D341Med (cell line): ENCODE results near the gene CALML6.

ENCODE experiments used
- DNase-seq: peaks from one replicate; pipeline ENCODE4 v3.0.0; 2012; ENCODE audit warnings: low spot score

Gene CALML6

DNA sequence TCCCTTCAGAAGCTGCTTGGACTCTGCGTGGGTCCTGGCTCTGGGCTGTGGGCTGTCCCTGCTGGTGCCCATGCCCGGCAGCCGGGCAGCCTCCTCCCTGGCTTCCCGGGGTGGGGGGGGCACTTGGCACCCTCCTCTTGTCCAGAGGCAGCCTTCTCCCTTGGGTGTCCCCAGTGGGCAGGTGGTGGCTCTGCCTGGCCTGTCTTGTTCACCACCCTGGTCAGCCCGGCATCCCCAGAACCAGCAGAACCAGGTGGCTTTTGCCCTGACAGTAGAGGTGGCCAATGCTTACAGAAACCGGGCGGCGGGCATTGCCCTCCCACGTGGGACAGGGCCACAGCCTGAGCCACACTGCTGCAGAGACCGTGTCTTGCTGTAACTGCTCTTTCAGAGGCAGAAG is 50.5 kb downstream of the CALML6 start:
- DNase-seq = no peak

DNA sequence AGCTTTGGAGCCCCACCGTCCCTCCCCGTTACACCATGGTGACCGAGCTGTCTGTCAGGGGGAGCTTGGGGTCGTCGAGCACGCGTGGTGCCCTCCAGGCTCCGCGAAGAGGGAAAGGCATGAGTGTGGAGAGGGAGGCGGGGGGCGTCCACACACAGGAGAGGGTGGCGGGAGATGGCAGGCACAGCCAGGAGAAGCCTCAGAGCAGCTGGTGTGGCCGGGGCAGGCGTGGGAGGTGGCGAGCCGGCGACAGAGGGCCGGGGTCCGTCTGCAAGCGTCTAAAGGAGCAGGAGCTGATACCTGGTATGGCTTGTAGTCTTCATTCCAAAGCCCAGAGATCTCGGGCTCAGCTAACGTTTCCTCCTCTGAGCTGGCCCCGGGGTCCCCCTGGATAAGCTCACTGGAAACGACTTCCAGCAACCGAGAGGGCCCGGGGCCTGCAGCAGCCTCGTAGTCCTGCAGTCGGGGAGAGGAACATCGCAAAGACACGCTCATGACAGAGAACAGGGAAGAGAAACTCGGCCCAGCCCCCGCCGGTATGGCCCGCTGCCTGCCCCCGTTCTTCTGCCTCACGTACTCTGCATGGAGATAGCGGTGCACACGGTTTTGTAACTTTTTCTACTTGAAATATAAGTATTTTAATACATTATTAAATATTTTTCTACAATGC is 51.1 kb downstream of the CALML6 start:
- no peak for DNase-seq
